ENCODE data around the gene HESX1. TPM values are rescaled to one million over a fixed set of nuclear protein-coding genes. Genes with fewer than 3 reads are reported as not detected.

HESX1 gene
- total RNA-seq, 1 donor from 2014 or later, result not detected

DNA sequence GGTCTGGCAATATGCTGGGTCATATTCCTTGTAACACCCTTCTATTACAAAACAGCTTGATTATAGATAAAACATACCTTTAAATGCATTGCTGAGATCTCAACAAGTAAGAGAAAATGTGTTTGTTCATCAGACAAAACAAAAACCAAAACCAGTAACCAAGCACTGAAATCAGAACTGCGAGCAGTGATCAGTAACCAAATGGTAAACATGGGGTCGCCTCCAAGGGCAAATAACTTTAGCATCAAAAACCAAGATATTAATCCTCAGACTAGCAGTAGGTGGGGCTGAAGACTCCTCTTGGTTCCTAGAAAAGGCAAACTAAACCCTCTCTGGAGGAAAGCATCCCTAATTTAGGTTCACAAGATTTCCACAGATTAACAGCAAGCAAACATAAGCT lies 6.6 kb upstream of the HESX1 start:
- no peak overlapping the region for H3K4me3 ChIP-seq
- H3K4me1 ChIP-seq, result no peaks in the 10 kb centered on the region
- H3K9me3 ChIP-seq, result no peaks in the 10 kb centered on the region
- intact Hi-C loops (cut with DNase I), result no loop called here
- H3K36me3 ChIP-seq, result no peaks in the 10 kb centered on the region
- no peak for DNase-seq (ENCODE audit: low spot score in 2 of 2)
- H3K27ac ChIP-seq, result no peak overlapping the region
- TF ChIP-seq, protein P1, sequence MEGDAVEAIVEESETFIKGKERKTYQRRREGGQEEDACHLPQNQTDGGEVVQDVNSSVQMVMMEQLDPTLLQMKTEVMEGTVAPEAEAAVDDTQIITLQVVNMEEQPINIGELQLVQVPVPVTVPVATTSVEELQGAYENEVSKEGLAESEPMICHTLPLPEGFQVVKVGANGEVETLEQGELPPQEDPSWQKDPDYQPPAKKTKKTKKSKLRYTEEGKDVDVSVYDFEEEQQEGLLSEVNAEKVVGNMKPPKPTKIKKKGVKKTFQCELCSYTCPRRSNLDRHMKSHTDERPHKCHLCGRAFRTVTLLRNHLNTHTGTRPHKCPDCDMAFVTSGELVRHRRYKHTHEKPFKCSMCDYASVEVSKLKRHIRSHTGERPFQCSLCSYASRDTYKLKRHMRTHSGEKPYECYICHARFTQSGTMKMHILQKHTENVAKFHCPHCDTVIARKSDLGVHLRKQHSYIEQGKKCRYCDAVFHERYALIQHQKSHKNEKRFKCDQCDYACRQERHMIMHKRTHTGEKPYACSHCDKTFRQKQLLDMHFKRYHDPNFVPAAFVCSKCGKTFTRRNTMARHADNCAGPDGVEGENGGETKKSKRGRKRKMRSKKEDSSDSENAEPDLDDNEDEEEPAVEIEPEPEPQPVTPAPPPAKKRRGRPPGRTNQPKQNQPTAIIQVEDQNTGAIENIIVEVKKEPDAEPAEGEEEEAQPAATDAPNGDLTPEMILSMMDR (IDR thresholded peaks at IDR 0.05), result no peak
- no peaks in the 10 kb centered on the region for H3K27me3 ChIP-seq

DNA sequence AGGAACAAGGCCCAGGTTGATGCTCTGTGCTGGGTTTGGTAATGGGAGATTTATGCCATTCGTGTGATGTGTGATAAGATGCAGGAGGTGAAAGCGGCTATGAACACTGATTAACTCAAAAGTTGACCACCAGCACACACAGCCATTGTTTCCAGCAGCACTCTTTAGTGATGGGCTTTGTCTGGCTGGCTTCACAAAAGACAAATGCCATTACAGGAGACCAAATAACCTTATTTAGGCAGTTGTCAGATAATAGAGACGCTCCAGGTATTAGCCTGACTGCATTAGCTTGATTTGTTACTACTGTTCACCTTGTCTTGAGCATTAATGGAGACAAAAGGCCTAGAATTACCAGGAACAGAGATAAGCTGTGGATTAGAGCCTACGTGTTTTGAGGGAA lies 5.1 kb downstream of the HESX1 start:
- TF ChIP-seq, protein P1 (IDR thresholded peaks at IDR 0.05), result no peak
- no peak overlapping the region for H3K27ac ChIP-seq
- intact Hi-C loops (cut with DNase I), result no loop called here
- H3K4me1 ChIP-seq, result no peaks in the 10 kb centered on the region
- no peak for DNase-seq (ENCODE audit: low spot score in 2 of 2)
- H3K9me3 ChIP-seq, result no peaks in the 10 kb centered on the region
- H3K4me3 ChIP-seq, result no peak overlapping the region
- H3K27me3 ChIP-seq, result no peaks in the 10 kb centered on the region
- no peaks in the 10 kb centered on the region for H3K36me3 ChIP-seq

DNA sequence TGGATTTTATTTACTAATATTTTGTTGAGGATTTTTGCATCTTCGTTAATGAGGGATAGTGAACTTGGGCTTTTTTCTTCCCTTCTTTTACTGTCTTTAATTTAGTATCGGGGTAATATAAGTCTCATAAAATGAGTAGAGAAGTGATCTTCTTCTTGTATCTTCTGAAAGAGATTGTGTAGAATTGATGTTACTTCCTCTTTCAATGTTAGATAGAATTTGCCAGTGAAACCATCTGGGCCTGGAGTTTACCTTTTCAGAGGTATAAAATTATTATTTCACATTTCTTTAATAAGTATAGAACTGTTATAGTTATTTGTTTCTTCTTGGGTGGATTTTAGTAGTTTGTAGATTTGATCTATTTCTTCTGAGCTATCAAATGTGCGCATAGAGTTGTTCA lies 7.8 kb downstream of the HESX1 start:
- Histone ChIP-seq H3K27ac (no peak overlapping the region), H3K4me3 (no peak overlapping the region), H3K4me1 (no peaks in the 10 kb centered on the region), H3K9me3 (no peaks in the 10 kb centered on the region), H3K27me3 (no peaks in the 10 kb centered on the region), H3K36me3 (no peaks in the 10 kb centered on the region)
- no peak for DNase-seq (ENCODE audit: low spot score in 2 of 2)
- intact Hi-C loops (cut with DNase I), result no loop called here
- TF ChIP-seq, protein P1 (IDR thresholded peaks at IDR 0.05), result no peak

DNA sequence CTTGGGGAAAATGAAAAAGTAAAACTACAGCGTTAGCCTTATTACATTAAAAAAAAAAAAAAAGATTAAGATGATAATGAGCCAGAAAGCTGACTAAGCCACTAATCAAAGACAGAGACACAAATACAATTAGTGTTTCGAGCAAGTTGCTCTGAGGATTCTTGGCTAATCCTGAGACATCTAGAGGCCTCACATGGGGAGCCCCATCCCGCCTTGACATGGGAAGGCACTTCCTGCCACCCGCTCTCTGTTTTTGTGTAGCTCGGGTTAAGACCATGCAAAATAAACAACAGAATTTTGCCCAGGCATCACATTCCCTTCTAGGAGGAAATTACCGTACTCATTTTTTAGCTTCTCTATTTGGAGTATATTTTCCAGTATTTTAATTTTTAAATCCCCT lies 15.3 kb downstream of the HESX1 start:
- H3K4me1 ChIP-seq, result no peaks in the 10 kb centered on the region
- no peak for DNase-seq (ENCODE audit: low spot score in 2 of 2)
- intact Hi-C loops (cut with DNase I), result no loop called here
- no peaks in the 10 kb centered on the region for H3K9me3 ChIP-seq
- no peak overlapping the region for H3K4me3 ChIP-seq
- TF ChIP-seq, protein P1 (IDR thresholded peaks at IDR 0.05), result no peak
- no peaks in the 10 kb centered on the region for H3K36me3 ChIP-seq
- no peak overlapping the region for H3K27ac ChIP-seq
- H3K27me3 ChIP-seq, result no peaks in the 10 kb centered on the region

DNA sequence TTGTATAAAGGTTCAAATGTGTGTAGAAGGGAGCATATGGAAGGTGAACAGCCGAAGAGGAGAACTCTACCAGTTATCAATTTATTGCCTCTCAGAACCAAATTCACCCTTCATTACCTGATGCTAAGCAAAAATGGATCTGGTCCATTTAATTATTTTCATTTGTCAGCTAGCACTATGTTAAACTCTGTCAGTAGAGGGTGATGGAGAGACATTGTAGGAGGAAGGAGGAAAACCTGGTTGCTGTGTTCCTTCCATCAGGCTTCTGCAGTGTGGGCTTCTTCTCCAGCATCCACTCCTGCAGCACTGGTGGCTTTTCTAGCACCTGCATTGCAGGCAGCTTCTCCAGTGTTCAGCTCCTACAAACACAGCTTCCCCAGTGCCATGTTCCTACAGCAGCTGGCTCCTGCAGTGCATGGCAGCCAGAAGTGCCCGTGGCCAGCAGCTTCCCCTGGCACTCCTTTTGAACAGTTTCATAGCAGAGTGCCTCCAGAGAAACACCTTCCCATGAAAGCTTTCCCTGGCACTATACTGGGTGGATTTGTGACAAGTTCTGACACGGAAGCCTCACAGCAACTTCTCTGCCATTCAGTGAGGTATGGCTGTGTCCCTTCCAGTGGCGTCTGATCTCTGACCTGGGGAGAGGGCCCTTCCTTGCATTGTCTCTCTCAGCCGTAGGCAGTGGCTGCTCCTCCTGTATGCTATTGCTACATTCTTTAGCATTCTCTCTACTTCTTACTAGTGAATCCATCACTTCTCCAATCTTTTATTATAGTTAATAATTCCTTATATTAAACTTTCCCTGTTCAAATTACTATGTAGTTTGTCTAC lies 20.0 kb downstream of the HESX1 start:
- H3K27me3 ChIP-seq, result no peaks in the 10 kb centered on the region
- TF ChIP-seq, protein P1 (IDR thresholded peaks at IDR 0.05), result peak in 1 of 3 experiments; percentile 14
- intact Hi-C loops (cut with DNase I), result no loop called here
- no peaks in the 10 kb centered on the region for H3K36me3 ChIP-seq
- H3K9me3 ChIP-seq, result no peaks in the 10 kb centered on the region
- H3K27ac ChIP-seq, result no peak overlapping the region
- no peak for DNase-seq (ENCODE audit: low spot score in 2 of 2)
- no peak overlapping the region for H3K4me3 ChIP-seq
- H3K4me1 ChIP-seq, result no peaks in the 10 kb centered on the region
